ENCODE results near the gene ZNF385C.

- TF ChIP-seq POLR2A (IDR thresholded peaks at IDR 0.05): no peak
- no peak for TF ChIP-seq CTCF (IDR thresholded peaks at IDR 0.05)
- TF ChIP-seq POLR2AphosphoS5 (IDR thresholded peaks at IDR 0.05): no peak
Measured at GRCh38 chr17:42088736-42089135, 9.5 kb downstream of the ZNF385C start.

All from prostate gland (tissue), 2 donors.